ENCODE results near the gene GREB1. TPM values are rescaled to one million over a fixed set of nuclear protein-coding genes. Genes with fewer than 3 reads are reported as not detected.

GREB1 gene
- total RNA-seq, 1 donor from 2014 or later, result 3.8 TPM

DNA sequence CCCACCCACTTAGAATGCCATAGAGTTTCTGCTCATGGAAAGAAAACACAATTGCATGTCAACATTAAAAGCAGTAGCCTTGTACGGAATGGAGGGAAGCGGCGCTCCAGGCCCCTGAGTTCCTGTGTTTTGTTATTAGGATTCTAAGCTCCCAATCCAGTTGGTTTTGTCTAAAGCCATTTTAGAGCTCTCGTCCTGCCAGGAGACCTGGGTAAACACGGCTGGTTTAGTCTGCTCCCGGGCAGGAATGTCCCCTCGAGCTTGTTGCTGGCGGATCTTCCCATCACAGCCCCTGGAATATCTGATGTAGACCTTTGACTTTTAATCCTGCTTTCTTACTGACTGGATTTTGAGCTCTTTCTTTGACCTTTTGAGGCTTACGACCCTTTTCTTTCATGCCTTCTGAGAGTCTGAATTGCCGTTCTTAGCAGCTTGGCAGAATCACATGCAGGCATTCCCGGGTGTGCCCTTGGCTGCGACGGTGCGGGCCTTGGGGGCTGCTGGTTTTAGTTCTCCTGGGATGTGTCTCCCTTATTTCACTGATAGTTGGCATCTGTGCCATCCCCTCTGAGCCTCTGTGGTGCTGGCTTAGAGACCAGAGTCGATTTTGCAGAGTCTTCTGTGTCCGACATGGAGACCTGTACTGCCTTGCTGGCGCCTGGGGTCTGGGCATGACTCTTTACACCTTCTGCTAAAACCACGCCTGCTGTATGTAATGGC lies 25.4 kb downstream of the GREB1 start:
- peak; percentile 33 for DNase-seq (ENCODE audit: low spot score)

GRCh38 chr2:11559786-11560155 lies 25.9 kb downstream of the GREB1 start:
- DNase-seq (ENCODE audit: low spot score), result peak; percentile 49

- peak; percentile 53 for DNase-seq (ENCODE audit: low spot score)
These were observed 27.0 kb downstream of the GREB1 start for GRCh38 chr2:11560806-11561205.

GRCh38 chr2:11562011-11562410 lies 28.2 kb downstream of the GREB1 start:
- peak; percentile 0 for DNase-seq (ENCODE audit: low spot score)

DNA sequence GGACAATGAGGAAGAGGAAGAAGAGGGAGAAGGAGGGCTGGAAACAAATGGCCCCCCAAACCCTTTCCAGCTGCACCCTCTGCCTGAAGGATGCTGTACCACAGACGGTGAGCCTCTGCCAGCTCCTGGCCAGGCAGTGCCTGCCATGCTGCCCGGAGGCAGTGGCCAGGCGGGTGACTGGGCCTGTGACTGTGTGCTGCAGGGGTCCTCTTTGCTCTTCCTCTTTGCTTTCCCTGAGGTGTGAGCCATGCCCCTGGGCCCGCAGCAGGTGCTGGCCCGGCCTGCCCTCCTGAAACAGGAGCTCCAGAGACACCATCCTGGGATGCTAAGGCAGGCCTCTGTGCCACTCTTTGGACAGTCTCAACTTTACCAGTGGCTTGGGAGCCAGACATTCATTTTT lies 28.6 kb downstream of the GREB1 start:
- DNase-seq (ENCODE audit: low spot score), result peak; percentile 68

DNA sequence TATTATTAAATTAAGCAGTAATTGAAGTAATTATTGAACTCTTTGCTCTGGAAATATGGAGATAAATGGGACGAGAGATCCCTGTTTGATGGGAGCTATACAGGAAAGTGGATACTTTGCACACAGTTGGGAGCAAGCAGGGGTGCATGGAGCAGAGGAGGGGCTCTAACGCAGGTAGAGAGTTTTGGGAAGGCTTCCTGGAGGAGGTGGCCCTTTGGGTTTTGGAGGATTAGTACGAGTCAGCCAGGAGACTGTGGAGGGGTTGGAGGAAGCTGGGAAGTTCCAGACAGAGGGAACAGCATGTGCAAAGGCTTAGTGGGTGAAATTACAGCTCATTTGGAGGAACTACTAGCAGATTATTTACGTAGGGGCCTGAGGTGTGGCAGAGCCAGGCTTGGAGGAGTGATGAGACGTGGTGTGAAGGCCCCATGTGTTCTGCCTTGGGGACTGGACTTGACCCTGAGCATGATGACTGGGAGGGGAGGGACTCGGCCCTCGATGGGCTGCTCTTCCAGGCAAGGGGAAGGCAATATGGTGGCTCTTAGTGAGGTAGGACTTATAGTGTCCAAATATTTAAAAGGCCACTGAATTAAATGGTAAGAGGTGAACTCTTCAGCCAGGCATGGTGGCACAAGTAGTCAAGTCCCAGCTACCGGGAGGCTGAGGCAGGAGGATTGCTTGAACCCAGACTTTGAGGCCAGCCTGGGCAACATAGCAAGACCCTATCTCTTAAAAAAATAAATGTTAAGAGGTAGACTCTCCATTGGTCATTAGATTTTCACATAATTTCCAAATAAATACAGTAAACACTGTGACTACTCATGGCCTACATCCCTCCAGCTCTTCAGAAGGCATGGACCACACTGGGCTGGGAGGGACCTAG lies 30.2 kb downstream of the GREB1 start:
- DNase-seq (ENCODE audit: low spot score), result no peak

- no peak for DNase-seq (ENCODE audit: low spot score)
These were observed 31.1 kb downstream of the GREB1 start for GRCh38 chr2:11564816-11565567.

GRCh38 chr2:11566383-11566782 lies 32.5 kb downstream of the GREB1 start:
- DNase-seq (ENCODE audit: low spot score), result no peak

- peak; percentile 59 for DNase-seq (ENCODE audit: low spot score)
These were observed 33.8 kb downstream of the GREB1 start for GRCh38 chr2:11567631-11568031.

DNA sequence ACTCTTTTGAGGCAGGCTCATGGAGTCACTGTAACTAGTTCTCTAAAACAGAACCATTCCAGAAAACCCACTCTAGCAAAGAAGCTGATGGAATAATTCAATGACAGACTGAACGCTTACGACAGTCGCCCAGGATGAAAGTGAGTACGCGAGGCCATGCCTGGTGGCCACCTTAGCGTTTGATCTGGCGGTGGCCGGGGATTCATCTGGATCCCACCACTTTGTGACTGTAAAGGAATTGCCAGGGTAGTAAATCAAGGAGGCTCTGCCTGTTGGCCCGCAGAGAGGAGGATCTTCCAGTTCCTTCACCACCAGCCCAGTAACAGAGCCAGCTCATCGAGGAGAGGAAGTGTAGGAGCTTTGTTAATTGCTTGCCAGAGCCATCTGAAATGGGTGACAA lies 34.6 kb downstream of the GREB1 start:
- peak; percentile 55 for DNase-seq (ENCODE audit: low spot score)

DNA sequence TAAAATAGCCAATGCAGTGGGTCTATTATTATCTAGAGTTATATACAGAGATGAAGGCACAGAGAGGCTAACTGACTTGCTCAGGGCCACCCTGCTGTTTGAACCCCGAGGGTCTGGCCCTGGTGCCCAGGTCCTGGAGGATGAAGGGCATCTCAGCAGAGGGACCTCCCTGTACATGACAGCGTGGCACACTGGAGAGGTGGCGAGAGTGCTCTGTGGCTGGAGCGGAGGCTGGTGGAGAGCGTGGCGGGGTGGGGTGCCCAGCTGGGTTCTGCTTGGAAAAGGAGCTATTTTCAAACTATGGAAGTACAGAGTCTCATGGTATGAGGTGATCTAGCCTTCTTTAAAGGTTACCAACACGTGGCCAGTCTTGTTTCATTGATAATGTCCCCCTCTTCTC lies 35.8 kb downstream of the GREB1 start:
- DNase-seq (ENCODE audit: low spot score), result peak; percentile 35

GRCh38 chr2:11571170-11571569 lies 37.3 kb downstream of the GREB1 start:
- DNase-seq (ENCODE audit: low spot score), result peak; percentile 3

- no peak for DNase-seq (ENCODE audit: low spot score)
These were observed 39.2 kb downstream of the GREB1 start for GRCh38 chr2:11572996-11573395.

DNA sequence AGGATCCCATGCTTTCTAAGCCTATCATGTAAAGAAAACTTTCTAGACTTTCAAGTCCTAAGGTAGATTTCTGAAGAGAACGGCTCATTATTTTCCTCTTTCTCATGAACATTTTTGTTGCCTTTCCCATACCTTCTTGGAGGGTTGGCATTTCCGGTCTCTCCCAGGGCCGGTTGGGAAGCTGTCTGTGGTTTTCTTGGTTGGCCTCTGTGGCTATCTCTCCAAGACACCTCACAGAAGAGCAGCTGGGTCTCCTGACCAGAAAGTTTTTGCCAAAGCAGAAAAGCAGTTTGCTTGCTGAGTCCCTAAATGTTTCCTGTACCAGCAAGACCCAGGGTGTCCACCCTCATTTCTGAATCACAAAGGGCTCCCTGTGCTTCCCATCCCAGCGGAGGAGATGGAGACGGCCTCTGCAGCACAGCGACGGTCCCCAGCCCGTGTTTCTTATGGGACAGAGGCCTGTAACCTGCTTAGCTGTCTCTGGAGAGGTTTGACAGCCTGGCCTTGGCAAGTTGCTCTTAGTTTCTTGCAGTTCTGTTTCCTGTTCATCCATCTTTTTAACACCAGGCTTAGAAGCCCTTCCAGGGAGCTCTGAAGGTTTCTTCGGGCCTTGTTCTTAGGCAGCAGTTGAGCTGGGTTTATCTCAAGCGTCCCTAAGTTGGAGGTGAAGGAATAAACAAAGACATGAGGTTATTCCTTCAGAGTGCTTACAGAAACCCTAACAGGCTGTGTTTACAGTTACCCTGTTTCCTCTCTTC lies 39.8 kb downstream of the GREB1 start:
- no peak for DNase-seq (ENCODE audit: low spot score)

DNA sequence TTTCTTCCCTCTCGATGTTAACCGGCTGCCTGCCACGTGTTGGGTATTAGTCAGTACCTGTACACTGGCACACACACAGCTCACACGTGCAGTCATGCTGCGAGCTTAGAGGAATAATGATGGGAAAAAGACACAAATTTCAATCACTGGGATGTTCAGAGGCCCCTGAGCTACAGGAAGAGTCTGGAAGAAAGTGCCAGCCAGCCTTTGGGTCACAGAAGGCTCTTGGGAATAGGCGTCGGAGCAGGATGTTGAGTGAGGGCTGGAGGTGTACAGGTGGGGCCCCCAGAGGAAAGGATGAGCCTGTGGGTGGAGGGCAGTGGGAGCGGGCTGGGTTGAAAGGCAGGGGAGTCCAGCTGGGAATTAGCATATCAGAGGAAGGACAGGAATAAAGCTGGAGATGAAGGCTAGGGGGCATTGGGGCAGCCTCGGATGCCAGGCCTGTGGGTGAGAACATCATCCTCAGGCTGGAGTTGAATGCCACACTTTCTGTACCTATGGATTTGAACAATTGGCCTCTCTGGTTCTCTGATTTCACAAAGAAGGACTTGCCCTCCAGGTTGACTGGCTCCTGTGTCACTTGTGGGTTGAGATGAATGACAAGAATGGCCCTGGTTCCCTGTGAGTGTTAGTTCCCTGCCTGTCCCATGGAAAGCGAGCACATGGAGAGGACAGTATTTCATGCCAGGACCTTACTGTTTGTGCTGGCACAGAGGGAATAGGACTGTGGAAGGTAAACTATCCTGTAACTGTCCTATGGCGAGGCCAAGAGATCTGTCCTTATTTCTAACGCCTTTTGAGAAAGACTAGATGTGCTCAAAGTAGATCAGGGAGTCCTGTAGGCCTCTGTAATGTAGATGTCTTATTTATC lies 40.6 kb downstream of the GREB1 start:
- no peak for DNase-seq (ENCODE audit: low spot score)

DNA sequence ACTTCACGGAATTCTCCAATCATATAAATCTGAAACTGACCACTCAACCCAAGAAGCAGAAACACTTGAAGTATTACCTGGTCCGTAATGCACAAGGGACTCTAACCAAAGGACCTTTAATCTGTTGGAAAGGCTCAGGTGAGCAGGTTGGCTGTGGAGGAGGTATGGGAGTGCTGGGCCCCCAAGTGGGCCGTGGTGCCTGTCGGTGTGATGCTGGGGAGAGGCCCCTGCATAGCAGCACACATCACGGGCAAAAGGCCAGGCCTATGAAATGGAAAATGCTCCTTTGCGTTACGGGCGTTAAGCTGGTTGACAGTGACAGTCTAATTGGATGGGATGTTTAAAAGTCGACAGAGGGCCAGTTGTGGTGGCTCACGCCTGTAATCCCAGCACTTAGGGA lies 42.6 kb downstream of the GREB1 start:
- no peak for DNase-seq (ENCODE audit: low spot score)

GRCh38 chr2:11577101-11577883 lies 43.4 kb downstream of the GREB1 start:
- no peak for DNase-seq (ENCODE audit: low spot score)

GRCh38 chr2:11578081-11578948 lies 44.5 kb downstream of the GREB1 start:
- no peak for DNase-seq (ENCODE audit: low spot score)

Measured in mesenteric fat pad (tissue), 1 donor.